DOHH2 (cell line): Measurements from ENCODE around the gene DUS3L.

Experiments
- CTCF ChIP-seq: fragments of 200-600 bp; sonication (generic); IDR thresholded peaks from one replicate; pipeline ENCODE4 v1.5.1; 2014; ENCODE audit warnings: antibody characterized with exemption, mild to moderate bottlenecking, low read depth, low read length; ENCODE audit not compliant: poor library complexity, severe bottlenecking
- EZH2phosphoT487 ChIP-seq: fragments of 200-600 bp; sonication (generic); IDR thresholded peaks from 2 replicates; pipeline ENCODE4 v1.6.1; 2017; ENCODE audit warnings: borderline replicate concordance, mild to moderate bottlenecking, antibody characterized with exemption, low read length, moderate library complexity, mixed read lengths

GRCh38 chr19:5782322-5782721, 8.6 kb downstream of the DUS3L start:
- TF ChIP-seq CTCF (no peak), EZH2phosphoT487 (no peak)
